ENCODE results near the gene STPG2.

- no peak for TF ChIP-seq CTCF (IDR thresholded peaks at IDR 0.05)
- no peak for TF ChIP-seq POLR2A (IDR thresholded peaks at IDR 0.05)
These were observed 618.0 kb downstream of the STPG2 start for GRCh38 chr4:97525236-97525635.
